Globus pallidus (tissue), 1 donor: ENCODE data around the gene ABLIM3.

Source experiments
- DNase-seq: peaks from one replicate; pipeline ENCODE4 v3.0.0-alpha.2; 2015; ENCODE audit warnings: low spot score

ABLIM3 gene

DNA sequence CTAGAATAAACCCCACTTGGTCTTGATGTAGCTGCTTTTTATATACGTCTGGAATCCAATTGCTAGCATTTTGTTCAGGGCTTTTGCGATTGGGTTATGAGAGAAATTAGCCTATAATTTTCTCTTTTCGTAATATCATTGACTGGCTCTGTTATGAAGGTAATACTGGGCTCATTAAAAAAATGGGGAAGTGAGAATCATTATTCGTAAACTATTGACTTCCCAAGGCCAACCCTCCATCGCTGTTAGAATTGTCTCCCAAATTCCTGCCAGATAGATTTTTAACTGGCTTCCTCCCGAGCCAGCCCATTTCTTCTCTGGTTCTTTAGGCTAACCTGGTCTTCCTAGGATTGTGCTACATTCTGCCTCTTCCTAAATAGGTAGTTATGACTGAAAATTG, 168.1 kb downstream of the ABLIM3 start:
- no peak for DNase-seq
